ENCODE results near the gene CAB39L. TPM values are rescaled to one million over a fixed set of nuclear protein-coding genes. Genes with fewer than 3 reads are reported as not detected.
A peak's percentile ranks its signal among the peaks of the same experiment; 100 is the strongest.

CAB39L gene
- total and polyA plus RNA-seq, 2 experiments from 2014 or later = 3.3 to 4.4 TPM

DNA sequence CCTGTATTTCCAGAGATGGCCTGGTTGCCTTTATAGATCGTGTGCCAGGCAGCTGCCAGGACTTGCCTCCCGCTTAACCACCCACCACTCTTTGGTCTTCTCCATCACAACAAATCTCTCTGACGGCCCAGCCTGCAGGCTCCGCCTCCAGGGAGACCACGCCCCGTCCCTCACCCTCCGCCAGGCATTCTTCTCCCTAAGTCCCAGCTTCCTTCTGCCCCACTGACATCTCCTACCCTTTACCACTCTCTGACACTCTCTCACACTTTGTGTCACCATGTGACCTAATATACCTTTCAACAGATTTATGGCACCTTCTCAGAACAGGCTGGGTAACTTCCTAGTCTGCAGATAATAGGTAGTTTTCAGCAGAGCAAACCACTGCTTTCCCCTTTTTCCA, 95.1 kb downstream of the CAB39L start (continued):
- TF ChIP-seq, protein P1, sequence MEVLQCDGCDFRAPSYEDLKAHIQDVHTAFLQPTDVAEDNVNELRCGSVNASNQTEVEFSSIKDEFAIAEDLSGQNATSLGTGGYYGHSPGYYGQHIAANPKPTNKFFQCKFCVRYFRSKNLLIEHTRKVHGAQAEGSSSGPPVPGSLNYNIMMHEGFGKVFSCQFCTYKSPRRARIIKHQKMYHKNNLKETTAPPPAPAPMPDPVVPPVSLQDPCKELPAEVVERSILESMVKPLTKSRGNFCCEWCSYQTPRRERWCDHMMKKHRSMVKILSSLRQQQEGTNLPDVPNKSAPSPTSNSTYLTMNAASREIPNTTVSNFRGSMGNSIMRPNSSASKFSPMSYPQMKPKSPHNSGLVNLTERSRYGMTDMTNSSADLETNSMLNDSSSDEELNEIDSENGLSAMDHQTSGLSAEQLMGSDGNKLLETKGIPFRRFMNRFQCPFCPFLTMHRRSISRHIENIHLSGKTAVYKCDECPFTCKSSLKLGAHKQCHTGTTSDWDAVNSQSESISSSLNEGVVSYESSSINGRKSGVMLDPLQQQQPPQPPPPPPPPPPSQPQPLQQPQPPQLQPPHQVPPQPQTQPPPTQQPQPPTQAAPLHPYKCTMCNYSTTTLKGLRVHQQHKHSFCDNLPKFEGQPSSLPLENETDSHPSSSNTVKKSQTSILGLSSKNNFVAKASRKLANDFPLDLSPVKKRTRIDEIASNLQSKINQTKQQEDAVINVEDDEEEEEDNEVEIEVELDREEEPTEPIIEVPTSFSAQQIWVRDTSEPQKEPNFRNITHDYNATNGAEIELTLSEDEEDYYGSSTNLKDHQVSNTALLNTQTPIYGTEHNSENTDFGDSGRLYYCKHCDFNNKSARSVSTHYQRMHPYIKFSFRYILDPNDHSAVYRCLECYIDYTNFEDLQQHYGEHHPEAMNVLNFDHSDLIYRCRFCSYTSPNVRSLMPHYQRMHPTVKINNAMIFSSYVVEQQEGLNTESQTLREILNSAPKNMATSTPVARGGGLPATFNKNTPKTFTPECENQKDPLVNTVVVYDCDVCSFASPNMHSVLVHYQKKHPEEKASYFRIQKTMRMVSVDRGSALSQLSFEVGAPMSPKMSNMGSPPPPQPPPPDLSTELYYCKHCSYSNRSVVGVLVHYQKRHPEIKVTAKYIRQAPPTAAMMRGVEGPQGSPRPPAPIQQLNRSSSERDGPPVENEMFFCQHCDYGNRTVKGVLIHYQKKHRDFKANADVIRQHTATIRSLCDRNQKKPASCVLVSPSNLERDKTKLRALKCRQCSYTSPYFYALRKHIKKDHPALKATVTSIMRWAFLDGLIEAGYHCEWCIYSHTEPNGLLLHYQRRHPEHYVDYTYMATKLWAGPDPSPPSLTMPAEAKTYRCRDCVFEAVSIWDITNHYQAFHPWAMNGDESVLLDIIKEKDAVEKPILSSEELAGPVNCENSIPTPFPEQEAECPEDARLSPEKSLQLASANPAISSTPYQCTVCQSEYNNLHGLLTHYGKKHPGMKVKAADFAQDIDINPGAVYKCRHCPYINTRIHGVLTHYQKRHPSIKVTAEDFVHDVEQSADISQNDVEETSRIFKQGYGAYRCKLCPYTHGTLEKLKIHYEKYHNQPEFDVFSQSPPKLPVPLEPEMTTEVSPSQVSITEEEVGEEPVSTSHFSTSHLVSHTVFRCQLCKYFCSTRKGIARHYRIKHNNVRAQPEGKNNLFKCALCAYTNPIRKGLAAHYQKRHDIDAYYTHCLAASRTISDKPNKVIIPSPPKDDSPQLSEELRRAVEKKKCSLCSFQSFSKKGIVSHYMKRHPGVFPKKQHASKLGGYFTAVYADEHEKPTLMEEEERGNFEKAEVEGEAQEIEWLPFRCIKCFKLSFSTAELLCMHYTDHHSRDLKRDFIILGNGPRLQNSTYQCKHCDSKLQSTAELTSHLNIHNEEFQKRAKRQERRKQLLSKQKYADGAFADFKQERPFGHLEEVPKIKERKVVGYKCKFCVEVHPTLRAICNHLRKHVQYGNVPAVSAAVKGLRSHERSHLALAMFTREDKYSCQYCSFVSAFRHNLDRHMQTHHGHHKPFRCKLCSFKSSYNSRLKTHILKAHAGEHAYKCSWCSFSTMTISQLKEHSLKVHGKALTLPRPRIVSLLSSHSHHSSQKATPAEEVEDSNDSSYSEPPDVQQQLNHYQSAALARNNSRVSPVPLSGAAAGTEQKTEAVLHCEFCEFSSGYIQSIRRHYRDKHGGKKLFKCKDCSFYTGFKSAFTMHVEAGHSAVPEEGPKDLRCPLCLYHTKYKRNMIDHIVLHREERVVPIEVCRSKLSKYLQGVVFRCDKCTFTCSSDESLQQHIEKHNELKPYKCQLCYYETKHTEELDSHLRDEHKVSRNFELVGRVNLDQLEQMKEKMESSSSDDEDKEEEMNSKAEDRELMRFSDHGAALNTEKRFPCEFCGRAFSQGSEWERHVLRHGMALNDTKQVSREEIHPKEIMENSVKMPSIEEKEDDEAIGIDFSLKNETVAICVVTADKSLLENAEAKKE (CRISPR knock-in tag; IDR thresholded peaks at IDR 0.05) = no peak
- TF ChIP-seq STAT1 (IDR thresholded peaks at IDR 0.05; ENCODE audit: unreplicated experiment) (no peak), EZH2phosphoT487 (IDR thresholded peaks at IDR 0.05; ENCODE audit: unreplicated experiment) (no peak)
- TF ChIP-seq, protein P2, sequence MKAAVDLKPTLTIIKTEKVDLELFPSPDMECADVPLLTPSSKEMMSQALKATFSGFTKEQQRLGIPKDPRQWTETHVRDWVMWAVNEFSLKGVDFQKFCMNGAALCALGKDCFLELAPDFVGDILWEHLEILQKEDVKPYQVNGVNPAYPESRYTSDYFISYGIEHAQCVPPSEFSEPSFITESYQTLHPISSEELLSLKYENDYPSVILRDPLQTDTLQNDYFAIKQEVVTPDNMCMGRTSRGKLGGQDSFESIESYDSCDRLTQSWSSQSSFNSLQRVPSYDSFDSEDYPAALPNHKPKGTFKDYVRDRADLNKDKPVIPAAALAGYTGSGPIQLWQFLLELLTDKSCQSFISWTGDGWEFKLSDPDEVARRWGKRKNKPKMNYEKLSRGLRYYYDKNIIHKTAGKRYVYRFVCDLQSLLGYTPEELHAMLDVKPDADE (IDR thresholded peaks at IDR 0.05) = no peak

DNA sequence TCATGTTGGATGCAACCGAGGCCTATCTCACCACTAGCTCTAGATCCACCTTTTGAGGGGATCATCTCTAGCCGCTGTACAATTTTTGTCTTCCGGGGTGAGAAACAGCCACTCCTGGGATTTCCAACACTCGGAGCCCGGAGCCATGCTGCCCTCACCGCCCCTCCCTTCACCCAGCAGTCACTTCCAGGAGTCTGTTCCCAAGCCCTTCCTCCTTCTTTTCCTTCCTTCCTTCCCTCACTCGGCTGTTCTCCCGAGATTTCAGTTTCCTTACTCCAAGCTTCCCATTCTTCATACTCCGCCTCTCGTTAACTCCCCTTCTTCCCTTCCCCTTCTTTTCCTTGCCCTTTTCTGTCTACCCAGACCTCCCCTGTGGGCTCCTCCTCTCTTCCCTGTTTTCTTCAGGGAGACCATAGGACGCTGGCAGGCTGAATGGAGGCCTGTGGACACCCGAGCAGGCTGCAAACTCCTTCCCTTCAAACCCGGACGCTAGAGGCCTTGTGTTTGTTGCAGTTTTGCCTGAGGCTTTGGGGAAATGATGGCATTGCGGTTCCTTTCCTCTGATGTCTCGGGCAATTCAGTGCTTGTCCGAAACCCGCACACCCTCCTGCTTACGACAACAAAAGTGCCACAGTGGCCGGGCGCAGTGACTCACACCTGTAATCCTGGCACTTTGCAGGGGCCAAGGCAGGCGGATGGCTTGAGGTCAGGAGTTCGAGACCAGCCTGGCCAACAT, 96.0 kb downstream of the CAB39L start:
- H3K9me3 Mint-ChIP-seq = no peaks in the 10 kb centered on the region
- H3K27ac Mint-ChIP-seq = peak overlapping the region; percentile 8; the same call in 1 of the 2 replicates
- ATAC-seq (peak; percentile 50), DNase-seq (ENCODE audit: low spot score) (peak; percentile 28)
- no peaks in the 10 kb centered on the region for H3K9me2 ChIP-seq (ENCODE audit: insufficient read depth)
- no peaks in the 10 kb centered on the region for H4K20me1 ChIP-seq (replicated peaks; ENCODE audit: insufficient read depth)
- no peak overlapping the region for H3K4me3 ChIP-seq
- H3K27ac ChIP-seq (ENCODE audit: low read depth) = peak overlapping the region; percentile 72; the same call in 1 of the 2 replicates
- no peaks in the 10 kb centered on the region for H3K27me3 ChIP-seq (ENCODE audit: insufficient read depth)
- H3K36me3 Mint-ChIP-seq (ENCODE audit: low read depth) = no peaks in the 10 kb centered on the region
- peaks cover 9% of the 10 kb centered on the region for H3K4me1 Mint-ChIP-seq
- peak overlapping the region; percentile 91 for H2AFZ ChIP-seq
- no peaks in the 10 kb centered on the region for H3K36me3 ChIP-seq (ENCODE audit: insufficient read depth)
- H3K4me3 Mint-ChIP-seq = no peak overlapping the region
- H3K79me2 ChIP-seq (replicated peaks; ENCODE audit: insufficient read depth) = no peaks in the 10 kb centered on the region
- H3K27me3 Mint-ChIP-seq (ENCODE audit: insufficient read depth, low read depth, poor library complexity) = peaks cover 8% of the 10 kb centered on the region
- no peaks in the 10 kb centered on the region; the same call in 1 of the 2 replicates for H3K4me1 ChIP-seq (ENCODE audit: insufficient read depth)
- no peaks in the 10 kb centered on the region for H3F3A ChIP-seq (replicated peaks; ENCODE audit: low read depth)
- H3K4me2 ChIP-seq = no peak overlapping the region
- TF ChIP-seq ZNF331 (CRISPR knock-in tag; IDR thresholded peaks at IDR 0.05; ENCODE audit: low read depth) (no peak), CTCF (conservative IDR thresholded peaks at IDR 0.05; ENCODE audit: low read depth in 2 of 2) (no peak)

All from GM23338 (cell line).